ENCODE data around the gene BMP3.
A peak's percentile ranks its signal among the peaks of the same experiment; 100 is the strongest.
"Not testable (repeated sequence)": the region's sequence is repeated elsewhere in the genome, so short reads cannot be mapped to it uniquely, and the experiment has no call there.

BMP3 gene, protein sequence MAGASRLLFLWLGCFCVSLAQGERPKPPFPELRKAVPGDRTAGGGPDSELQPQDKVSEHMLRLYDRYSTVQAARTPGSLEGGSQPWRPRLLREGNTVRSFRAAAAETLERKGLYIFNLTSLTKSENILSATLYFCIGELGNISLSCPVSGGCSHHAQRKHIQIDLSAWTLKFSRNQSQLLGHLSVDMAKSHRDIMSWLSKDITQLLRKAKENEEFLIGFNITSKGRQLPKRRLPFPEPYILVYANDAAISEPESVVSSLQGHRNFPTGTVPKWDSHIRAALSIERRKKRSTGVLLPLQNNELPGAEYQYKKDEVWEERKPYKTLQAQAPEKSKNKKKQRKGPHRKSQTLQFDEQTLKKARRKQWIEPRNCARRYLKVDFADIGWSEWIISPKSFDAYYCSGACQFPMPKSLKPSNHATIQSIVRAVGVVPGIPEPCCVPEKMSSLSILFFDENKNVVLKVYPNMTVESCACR

DNA sequence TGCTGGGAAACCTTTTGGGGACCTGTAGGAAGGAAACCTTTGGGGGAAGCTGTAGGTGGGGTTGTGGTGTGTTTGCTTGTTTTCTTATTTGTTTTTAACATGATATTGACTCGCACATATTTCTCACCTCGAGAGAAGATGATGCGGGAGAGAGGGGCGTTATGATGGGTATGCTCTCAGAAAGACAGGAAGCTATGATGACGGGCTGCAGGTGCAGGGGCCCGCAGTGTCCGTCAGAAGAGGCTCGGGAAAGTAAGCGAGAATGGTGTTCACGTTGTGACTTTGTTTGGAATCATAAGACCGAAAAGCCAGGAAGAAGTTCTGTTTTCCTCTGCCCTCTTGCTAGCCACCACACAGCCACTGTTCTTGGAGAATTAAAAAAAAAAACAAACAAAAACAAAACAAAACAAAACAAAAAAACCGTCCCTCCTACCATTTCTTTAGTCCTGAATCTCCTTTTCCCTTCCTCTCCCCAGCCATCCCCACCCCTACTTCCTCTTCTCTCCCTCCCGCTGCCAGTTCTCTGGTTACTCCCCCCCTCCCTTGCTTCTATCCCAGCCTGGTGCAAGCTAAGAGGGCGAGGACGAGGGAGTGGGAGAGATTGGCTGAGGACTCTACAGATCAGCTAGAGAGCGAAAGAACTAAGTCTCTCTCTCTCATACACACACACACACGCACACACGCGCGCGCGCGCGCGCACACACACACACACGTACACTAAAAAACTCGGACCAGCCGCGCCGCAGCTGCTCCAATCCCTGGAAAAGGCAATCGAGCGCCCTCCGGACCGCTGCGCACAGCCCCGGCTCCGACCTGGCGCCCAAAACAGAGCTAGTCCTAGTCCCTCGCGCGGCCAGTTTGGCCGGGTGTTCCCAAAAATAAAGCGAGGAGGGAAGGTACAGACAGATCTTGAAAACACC is at the start of gene BMP3:
TSS of gene BMP3 (plus strand) at position 648 of the 920 bp plus-strand sequence. CDS start 577 bp downstream, outside the sequence.
- peak; percentile 55 for DNase-seq (ENCODE audit: low read depth, low spot score)

GRCh38 chr4:80986011-80986410 is 44.5 kb upstream of the BMP3 start:
- DNase-seq (ENCODE audit: low read depth, low spot score) = no peak

GRCh38 chr4:80989921-80990544 is 40.5 kb upstream of the BMP3 start:
- DNase-seq (ENCODE audit: low read depth, low spot score) = peak; percentile 76

GRCh38 chr4:80990851-80991250 is 39.7 kb upstream of the BMP3 start:
- DNase-seq (ENCODE audit: low read depth, low spot score) = no peak

GRCh38 chr4:80999943-81000342 is 30.6 kb upstream of the BMP3 start:
- DNase-seq (ENCODE audit: low read depth, low spot score) = no peak

DNA sequence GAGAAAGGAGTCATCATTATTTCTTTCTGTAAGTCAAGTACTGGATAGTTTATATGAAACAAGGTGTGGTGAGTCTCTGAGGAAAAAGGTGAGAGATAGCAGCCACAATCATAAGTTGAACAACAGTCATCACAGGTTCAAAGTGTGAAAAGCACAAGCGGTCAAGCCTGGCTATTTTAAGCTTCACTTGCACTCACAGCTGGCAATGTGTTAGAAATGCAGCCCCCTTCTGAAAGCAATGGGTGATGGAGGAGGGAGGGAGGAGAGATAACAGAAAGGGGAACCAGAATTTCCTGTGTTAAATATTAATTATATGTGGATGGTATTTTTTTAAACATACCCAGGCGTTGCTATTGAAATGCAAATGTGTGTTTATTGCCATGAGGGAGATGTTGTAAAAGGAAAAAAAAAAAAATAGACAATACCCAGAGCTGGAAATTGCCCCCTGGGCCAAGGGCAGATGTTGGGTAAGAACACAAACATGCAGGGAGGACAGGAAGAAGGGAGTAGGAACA is 26.9 kb upstream of the BMP3 start:
- DNase-seq (ENCODE audit: low read depth, low spot score) = no peak

DNA sequence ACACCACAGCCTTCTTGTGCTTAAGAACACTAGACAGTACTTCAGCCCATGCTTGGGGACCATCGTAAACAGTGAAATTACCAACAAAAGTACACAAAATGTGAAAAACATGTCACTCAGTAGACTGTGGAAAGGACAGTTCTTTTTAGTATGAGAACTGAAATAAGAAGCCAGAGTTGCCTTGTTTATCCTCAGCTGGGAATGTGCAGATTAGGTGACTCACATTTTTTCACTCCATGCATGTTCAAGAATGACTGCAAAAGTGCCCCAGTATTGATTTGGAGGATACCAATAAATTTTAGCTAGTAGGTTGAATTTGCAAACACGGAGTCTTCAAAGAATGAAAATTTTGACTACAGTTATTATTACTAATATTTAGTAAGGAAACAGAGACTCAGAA is 23.1 kb upstream of the BMP3 start:
- no peak for DNase-seq (ENCODE audit: low read depth, low spot score)

DNA sequence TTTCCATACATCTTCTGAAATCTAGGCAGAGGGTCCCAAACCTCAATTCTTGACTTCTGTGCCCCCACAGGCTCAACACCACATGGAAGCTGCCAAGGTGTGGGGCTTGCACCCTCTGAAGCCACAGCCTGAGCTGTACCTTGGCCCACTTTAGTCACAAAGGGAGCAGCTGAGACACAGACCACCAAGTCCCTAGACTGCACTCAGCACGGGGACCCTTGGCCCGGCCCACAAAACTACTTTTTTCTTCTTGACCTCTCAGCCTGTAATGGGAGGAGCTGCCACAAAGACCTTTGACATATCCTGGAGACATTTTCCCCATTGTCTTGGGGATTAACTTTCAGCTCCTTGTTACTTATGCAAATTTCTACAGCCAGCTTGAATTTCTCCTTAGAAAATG is 13.9 kb upstream of the BMP3 start:
- DNase-seq (ENCODE audit: low read depth, low spot score) = not testable (repeated sequence)

- no peak for DNase-seq (ENCODE audit: low read depth, low spot score)
Observed at GRCh38 chr4:81019006-81019405, 11.5 kb upstream of the BMP3 start.

DNA sequence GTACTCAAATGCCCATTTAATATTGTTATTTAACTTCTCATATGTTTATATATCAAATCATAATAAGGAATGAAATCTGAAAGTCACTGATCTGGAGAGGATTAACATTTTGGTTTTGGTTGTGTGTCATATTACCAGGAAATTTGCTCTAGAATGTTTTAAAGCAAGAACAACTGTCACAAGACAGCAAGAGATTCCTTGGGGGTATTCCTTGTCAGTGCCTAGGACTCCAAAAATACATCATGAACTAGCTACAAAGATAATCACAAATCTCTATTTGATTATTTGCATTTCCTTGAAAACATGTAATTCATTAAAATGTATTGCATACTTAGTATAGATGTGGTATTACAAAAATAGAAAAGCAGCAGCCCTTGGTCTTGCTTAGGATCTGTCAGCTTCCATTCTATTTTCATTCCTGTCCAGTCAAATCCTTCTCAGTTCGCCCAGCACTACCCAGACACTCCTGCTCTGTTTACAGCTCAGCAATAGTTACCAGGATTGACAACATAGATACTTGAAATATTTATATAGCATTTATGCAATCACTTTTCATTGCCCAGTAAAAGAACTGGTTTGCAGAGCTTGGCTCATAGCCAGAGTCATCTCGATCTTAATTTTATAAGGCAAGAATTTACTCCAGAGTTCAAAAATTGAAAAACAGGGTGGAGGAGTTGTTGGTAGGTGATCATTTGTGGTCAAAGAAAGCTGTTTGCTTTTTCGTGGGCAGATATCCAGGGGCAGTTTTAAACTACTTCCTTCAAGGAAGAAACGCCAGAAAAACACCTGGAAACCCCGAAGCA is 9.2 kb upstream of the BMP3 start:
- DNase-seq (ENCODE audit: low read depth, low spot score) = no peak

DNA sequence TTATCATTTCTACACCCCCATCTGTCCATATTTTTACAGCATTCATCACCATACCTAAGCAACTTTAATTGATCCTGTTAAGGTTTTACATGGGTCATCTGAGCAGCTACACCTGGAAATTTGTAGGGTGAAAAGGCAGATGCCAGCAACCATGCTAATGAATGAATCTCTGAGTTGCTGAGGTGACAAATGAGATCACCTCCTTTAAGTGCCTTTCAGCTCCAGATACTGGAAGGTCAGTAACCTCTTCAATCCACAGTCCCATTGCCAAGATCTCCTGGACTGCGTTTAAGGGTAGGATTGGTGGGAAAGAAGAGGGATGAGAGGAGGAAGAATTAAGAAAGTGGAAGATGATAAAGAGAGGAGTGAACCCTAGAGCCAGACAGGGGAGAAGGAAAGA is 8.5 kb upstream of the BMP3 start:
- no peak for DNase-seq (ENCODE audit: low read depth, low spot score)

- no peak for DNase-seq (ENCODE audit: low read depth, low spot score)
Observed at GRCh38 chr4:81023484-81023883, 7.0 kb upstream of the BMP3 start.

- DNase-seq (ENCODE audit: low read depth, low spot score) = peak; percentile 18
Observed at GRCh38 chr4:81030981-81031791, 678 bp downstream of the BMP3 start.

- DNase-seq (ENCODE audit: low read depth, low spot score) = peak; percentile 10
Observed at GRCh38 chr4:81031796-81032551, 1.5 kb downstream of the BMP3 start.

DNA sequence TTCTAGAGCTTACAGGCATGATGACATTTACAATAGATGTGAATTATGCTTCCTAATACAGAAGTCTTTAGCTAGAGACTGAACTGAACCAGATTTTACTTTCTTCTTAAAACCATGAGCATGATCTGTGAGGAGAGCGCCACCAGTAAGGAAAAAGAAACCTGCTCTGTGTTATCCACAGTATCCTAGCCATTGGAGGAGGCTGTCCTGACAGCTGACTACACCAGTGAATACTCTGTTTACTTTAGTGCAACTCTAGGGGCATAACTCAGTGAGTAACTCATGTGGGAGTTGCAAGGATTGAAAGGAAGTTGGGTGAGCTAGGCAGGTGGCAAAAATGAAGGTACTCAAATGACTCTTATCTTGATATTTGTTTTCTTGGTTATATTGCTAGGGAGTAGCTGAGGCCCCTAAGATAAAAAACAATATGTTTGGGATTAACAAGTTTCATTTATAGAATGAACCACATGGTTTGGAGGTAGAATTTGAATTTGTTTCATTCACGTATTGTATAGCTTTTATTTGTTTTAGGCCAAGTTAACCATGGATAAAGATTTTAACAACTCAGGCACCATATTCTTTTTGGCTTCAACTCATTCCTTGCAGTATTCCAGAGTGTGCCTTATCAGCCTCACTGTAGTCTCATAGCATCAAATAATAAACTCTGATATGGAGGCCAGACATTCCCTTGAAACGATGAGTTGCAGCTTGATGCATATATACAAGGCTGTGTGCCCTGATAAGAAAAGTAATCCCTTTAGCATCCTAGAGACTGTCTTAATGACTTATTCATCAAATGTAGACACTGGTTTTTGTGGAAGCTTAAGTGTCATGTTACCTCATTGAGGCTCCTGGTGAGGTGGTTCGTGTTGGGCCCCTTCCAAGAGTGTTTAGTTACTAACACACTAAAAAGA is 2.5 kb downstream of the BMP3 start:
- DNase-seq (ENCODE audit: low read depth, low spot score) = no peak

DNA sequence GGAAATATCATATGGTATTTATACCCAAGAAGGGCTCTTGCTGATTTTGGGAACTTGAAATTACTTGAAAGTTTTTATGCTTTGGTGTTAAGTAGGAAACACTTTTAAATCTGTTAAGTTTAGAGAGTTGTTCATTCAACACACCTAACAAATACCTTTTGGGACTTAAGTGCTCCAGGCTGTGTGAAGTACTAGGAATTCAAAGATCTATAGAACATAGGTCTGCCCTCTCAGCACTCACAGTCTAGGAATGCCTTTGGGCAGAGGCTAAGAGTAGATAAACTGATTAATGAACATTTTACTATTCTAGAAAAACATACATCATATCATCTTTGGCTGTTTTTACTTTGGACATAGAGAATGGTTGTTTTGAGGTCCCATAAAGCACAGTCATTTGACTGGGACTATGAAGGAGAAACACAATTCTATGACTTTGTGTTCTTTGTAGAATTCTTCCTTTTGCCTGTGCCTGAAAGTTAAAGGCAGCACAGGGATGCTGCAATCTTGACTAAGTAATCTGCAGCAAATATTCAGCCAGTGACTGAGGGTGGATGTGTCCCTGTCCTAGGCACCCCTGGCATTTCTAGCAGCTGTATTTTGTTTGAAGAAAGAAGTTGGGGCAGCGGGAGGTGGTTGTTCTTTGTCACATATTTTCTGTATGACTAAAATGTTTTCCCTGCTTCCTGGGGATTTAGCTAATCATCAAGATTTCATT is 8.3 kb downstream of the BMP3 start:
- DNase-seq (ENCODE audit: low read depth, low spot score) = no peak

DNA sequence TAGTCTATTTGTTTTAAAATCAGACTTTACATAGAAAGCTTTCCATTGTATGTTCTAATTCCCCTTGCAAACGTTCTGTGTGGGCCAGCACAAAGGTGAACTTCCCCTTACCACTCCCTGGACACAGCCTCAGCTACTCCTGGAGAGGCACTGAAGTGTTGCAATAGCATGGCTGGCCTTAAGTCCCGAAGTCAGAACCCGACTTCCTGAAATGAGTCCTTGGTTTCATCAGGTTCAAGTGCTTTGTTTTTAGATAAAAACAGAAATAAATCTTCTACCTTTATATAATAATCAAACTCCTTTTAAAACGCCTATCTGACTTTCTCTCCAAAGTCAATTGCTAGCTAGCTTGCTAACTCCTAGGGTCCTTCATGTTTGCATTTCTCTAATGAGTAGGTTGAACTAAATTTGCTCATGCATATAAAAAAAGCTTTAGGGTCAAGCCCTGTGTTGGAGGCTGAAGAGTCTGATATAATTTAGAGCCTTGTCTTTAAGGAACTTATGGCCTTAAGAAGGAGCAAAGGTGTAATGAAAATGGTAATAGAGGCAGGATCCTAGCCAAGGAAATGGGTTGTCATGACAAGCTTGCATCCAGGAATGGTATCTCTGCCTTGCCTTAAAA is 9.0 kb downstream of the BMP3 start:
- no peak for DNase-seq (ENCODE audit: low read depth, low spot score)
